ENCODE results near the gene LRRC4. TPM values are rescaled to one million over a fixed set of nuclear protein-coding genes. Genes with fewer than 3 reads are reported as not detected.

Gene LRRC4
- total RNA-seq, 1 experiment from 2014 or later: not detected

DNA sequence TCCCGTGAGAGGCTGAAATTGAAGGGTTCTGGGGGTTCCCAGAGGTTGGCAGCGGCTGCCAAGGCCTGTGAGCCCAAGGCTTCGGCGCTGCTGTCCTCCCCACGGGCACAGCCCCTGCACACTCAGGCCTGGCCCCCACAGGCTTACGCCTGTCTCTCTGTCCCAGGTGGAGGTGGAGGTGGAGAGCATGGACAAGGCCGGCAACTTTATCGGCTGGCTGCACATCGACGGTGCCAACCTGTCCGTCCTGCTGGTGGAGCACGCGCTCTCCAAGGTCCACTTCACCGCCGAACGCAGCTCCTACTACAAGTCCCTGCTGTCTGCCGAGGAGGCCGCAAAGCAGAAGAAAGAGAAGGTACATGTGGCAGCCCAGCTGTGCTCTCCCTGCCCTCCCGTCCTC lies 43.1 kb upstream of the LRRC4 start:
- Mint-ChIP-seq H3K9me3 (ENCODE audit: unreplicated experiment) (no peaks in the 10 kb centered on the region), H3K4me1 (ENCODE audit: insufficient read depth, unreplicated experiment) (no peaks in the 10 kb centered on the region), H3K4me3 (ENCODE audit: unreplicated experiment) (no peak overlapping the region), H3K27me3 (ENCODE audit: insufficient read depth, unreplicated experiment) (no peaks in the 10 kb centered on the region), H3K27ac (ENCODE audit: low read depth, unreplicated experiment) (no peak overlapping the region), H3K36me3 (ENCODE audit: insufficient read depth, unreplicated experiment) (peaks cover 42% of the 10 kb centered on the region)
- ChIA-PET POLR2A (no interaction called here), CTCF (no interaction called here)
- TF ChIP-seq, protein P1, sequence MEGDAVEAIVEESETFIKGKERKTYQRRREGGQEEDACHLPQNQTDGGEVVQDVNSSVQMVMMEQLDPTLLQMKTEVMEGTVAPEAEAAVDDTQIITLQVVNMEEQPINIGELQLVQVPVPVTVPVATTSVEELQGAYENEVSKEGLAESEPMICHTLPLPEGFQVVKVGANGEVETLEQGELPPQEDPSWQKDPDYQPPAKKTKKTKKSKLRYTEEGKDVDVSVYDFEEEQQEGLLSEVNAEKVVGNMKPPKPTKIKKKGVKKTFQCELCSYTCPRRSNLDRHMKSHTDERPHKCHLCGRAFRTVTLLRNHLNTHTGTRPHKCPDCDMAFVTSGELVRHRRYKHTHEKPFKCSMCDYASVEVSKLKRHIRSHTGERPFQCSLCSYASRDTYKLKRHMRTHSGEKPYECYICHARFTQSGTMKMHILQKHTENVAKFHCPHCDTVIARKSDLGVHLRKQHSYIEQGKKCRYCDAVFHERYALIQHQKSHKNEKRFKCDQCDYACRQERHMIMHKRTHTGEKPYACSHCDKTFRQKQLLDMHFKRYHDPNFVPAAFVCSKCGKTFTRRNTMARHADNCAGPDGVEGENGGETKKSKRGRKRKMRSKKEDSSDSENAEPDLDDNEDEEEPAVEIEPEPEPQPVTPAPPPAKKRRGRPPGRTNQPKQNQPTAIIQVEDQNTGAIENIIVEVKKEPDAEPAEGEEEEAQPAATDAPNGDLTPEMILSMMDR (IDR thresholded peaks at IDR 0.05; ENCODE audit: unreplicated experiment): no peak
- no peak for DNase-seq (ENCODE audit: unreplicated experiment)
- BruUV-seq (replicated peaks): no TSS peak
- intact Hi-C loops (cut with micrococcal nuclease): no loop called here

DNA sequence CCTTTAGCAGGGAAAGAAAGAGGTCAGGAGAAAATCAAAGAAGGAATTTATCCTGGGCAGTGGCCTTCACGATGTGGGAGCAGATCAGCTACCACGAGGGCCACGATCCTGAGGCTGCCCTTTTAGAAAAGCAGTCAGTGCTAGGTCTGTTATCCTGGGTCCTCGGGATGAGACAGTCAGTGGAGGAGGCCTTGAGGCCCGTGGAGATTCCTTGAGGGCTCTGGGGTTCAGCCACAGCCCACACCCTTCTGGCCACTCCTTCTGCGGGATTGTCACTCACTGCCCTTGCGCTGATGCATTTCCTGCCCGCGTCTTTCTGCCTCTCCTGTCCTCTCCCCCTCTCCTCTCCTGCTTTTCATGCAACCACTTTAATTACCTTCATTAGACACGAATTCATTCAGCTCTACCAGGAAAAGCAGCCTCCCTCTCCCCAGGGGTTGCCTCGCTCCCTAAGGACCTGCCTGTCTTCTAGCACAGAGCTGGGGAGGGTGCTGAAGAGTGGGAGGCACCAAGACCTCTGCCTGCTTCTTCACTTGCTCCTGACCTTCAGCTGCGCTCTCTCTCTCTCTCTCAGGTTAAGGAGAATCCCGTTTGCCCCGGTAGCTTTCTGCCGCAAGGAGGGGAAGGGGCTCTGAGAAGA lies 42.6 kb upstream of the LRRC4 start:
- ChIA-PET CTCF (no interaction called here), POLR2A (no interaction called here)
- Mint-ChIP-seq H3K9me3 (ENCODE audit: unreplicated experiment) (no peaks in the 10 kb centered on the region), H3K4me3 (ENCODE audit: unreplicated experiment) (no peak overlapping the region), H3K27me3 (ENCODE audit: insufficient read depth, unreplicated experiment) (no peaks in the 10 kb centered on the region), H3K27ac (ENCODE audit: low read depth, unreplicated experiment) (no peak overlapping the region), H3K4me1 (ENCODE audit: insufficient read depth, unreplicated experiment) (no peaks in the 10 kb centered on the region), H3K36me3 (ENCODE audit: insufficient read depth, unreplicated experiment) (peaks cover 44% of the 10 kb centered on the region)
- no TSS peak for BruUV-seq (replicated peaks)
- intact Hi-C loops (cut with micrococcal nuclease): no loop called here
- DNase-seq (ENCODE audit: unreplicated experiment): no peak
- TF ChIP-seq, protein P1 (IDR thresholded peaks at IDR 0.05; ENCODE audit: unreplicated experiment): no peak

DNA sequence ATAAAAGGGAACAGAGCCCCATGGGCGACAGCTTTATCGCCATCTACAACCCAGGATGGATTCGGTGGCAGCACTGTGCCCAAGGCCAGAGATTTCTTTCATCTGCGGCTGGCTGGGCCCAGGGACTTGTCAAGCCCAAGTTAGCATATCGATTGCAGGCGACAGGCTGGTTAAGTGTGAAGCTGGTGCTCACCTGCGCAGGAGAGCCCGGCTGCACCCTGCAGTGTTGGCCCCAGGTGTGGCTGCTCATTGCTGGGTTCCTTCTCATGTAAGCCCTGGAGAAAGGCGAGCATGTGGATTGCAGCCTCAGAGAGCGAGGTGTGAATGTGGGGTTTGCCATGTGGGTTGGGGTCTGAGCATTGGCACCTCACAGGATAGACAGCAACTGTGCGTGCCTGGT lies 40.6 kb upstream of the LRRC4 start:
- ChIA-PET POLR2A (no interaction called here), CTCF (no interaction called here)
- Mint-ChIP-seq H3K36me3 (ENCODE audit: insufficient read depth, unreplicated experiment) (peaks cover 40% of the 10 kb centered on the region), H3K4me3 (ENCODE audit: unreplicated experiment) (no peak overlapping the region), H3K27me3 (ENCODE audit: insufficient read depth, unreplicated experiment) (no peaks in the 10 kb centered on the region), H3K27ac (ENCODE audit: low read depth, unreplicated experiment) (no peak overlapping the region), H3K4me1 (ENCODE audit: insufficient read depth, unreplicated experiment) (no peaks in the 10 kb centered on the region), H3K9me3 (ENCODE audit: unreplicated experiment) (no peaks in the 10 kb centered on the region)
- no TSS peak for BruUV-seq (replicated peaks)
- intact Hi-C loops (cut with micrococcal nuclease): no loop called here
- TF ChIP-seq, protein P1 (IDR thresholded peaks at IDR 0.05; ENCODE audit: unreplicated experiment): no peak
- DNase-seq (ENCODE audit: unreplicated experiment): no peak

DNA sequence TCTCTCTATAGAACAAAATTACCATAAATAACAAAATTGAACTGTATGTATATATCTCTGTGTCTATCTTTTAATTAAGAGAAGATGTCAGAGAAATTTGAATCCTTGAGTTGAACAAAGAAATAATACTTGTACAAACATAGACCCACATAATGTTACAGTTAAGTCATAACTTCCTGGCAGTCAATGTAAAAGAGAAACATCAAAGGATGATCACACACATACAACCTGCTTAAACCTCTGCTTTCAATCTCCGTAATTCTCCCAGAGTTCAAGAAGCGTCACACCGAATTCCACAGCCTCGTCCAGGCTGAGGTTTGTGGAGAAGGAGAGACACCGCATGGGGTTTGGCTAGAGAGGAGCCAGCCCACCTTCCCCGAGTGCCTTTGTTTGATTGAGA lies 40.1 kb upstream of the LRRC4 start:
- POLR2A ChIA-PET: no interaction called here
- intact Hi-C loops (cut with micrococcal nuclease): no loop called here
- Mint-ChIP-seq H3K4me1 (ENCODE audit: insufficient read depth, unreplicated experiment) (no peaks in the 10 kb centered on the region), H3K36me3 (ENCODE audit: insufficient read depth, unreplicated experiment) (peaks cover 36% of the 10 kb centered on the region), H3K27me3 (ENCODE audit: insufficient read depth, unreplicated experiment) (no peaks in the 10 kb centered on the region), H3K4me3 (ENCODE audit: unreplicated experiment) (no peak overlapping the region), H3K27ac (ENCODE audit: low read depth, unreplicated experiment) (no peak overlapping the region), H3K9me3 (ENCODE audit: unreplicated experiment) (no peaks in the 10 kb centered on the region)
- no TSS peak for BruUV-seq (replicated peaks)
- CTCF ChIA-PET: no interaction called here
- no peak for DNase-seq (ENCODE audit: unreplicated experiment)
- TF ChIP-seq, protein P1 (IDR thresholded peaks at IDR 0.05; ENCODE audit: unreplicated experiment): no peak
